ENCODE results near the gene TMEM106A.
A peak's percentile ranks its signal among the peaks of the same experiment; 100 is the strongest.
"Not testable (repeated sequence)": the region's sequence is repeated elsewhere in the genome, so short reads cannot be mapped to it uniquely, and the experiment has no call there.

TMEM106A gene

GRCh38 chr17:43211480-43212402 is at the start of gene TMEM106A:
TMEM106A (plus strand) TSS chr17:43211875; CDS start chr17:43213042, 1,167 bp downstream.
- FAIRE-seq (no peak), DNase-seq (ENCODE audit: insufficient read length, low spot score) (no peak)

GRCh38 chr17:43165971-43166370 is 45.7 kb upstream of the TMEM106A start:
- DNase-seq (ENCODE audit: insufficient read length, low spot score); FAIRE-seq: not testable (repeated sequence)

More at GRCh38 chr17:43211480-43212402, at the start of gene TMEM106A:
- peak; percentile 18 for TF ChIP-seq CTCF (IDR thresholded peaks at IDR 0.05; ENCODE audit: insufficient read depth, missing control alignments)

- DNase-seq (ENCODE audit: insufficient read length, low spot score) (no peak), FAIRE-seq (no peak)
- TF ChIP-seq CTCF (IDR thresholded peaks at IDR 0.05; ENCODE audit: insufficient read depth, missing control alignments), result no peak
Measured at GRCh38 chr17:43169561-43170139, 42.0 kb upstream of the TMEM106A start.

GRCh38 chr17:43170140-43170765 is 41.4 kb upstream of the TMEM106A start:
- FAIRE-seq, result no peak
- DNase-seq (ENCODE audit: insufficient read length, low spot score), result peak; percentile 67
- no peak for TF ChIP-seq CTCF (IDR thresholded peaks at IDR 0.05; ENCODE audit: insufficient read depth, missing control alignments)

GRCh38 chr17:43170766-43171585 is 40.7 kb upstream of the TMEM106A start, which contains the start of gene NBR1:
NBR1 (plus strand) TSS chr17:43171214; CDS start chr17:43175800, 4,586 bp downstream.
- no peak for FAIRE-seq

GRCh38 chr17:43171586-43172487 is 39.8 kb upstream of the TMEM106A start:
- peak; percentile 25 for TF ChIP-seq CTCF (IDR thresholded peaks at IDR 0.05; ENCODE audit: insufficient read depth, missing control alignments)
- no peak for FAIRE-seq
- DNase-seq (ENCODE audit: insufficient read length, low spot score), result no peak

More at GRCh38 chr17:43170766-43171585, 40.7 kb upstream of the TMEM106A start, which contains the start of gene NBR1:
- peak; percentile 93 for DNase-seq (ENCODE audit: insufficient read length, low spot score)
- TF ChIP-seq CTCF (IDR thresholded peaks at IDR 0.05; ENCODE audit: insufficient read depth, missing control alignments), result peak; percentile 15

Data from D721Med (cell line).